WI38 (cell line): ENCODE results near the gene UFM1.

Experiments
- H3K4me3 ChIP-seq: 2 replicates; pipeline ENCODE4 v1.5.1; 2011; ENCODE audit warnings: low read depth, mild to moderate bottlenecking, control low read depth, low read length
- CTCF ChIP-seq: IDR thresholded peaks from 2 replicates; pipeline ENCODE4 v1.5.1; 2012; ENCODE audit warnings: low read depth, mild to moderate bottlenecking, control low read depth, low read length

UFM1 gene

GRCh38 chr13:38384171-38384570 is 34.5 kb downstream of the UFM1 start:
- TF ChIP-seq CTCF: no peak
- H3K4me3 ChIP-seq: no peak overlapping the region

GRCh38 chr13:38385153-38385891 is 35.7 kb downstream of the UFM1 start:
- H3K4me3 ChIP-seq: no peak overlapping the region
- TF ChIP-seq CTCF: no peak

- no peak overlapping the region for H3K4me3 ChIP-seq
- no peak for TF ChIP-seq CTCF
These were observed 36.8 kb downstream of the UFM1 start for GRCh38 chr13:38386421-38386820.

GRCh38 chr13:38391341-38391740 is 41.7 kb downstream of the UFM1 start:
- H3K4me3 ChIP-seq: no peak overlapping the region
- no peak for TF ChIP-seq CTCF

GRCh38 chr13:38394777-38395496 is 45.3 kb downstream of the UFM1 start:
- TF ChIP-seq CTCF: no peak
- H3K4me3 ChIP-seq: no peak overlapping the region

GRCh38 chr13:38395497-38395788 is 45.8 kb downstream of the UFM1 start:
- no peak for TF ChIP-seq CTCF
- no peak overlapping the region for H3K4me3 ChIP-seq

- no peak overlapping the region for H3K4me3 ChIP-seq
- TF ChIP-seq CTCF: no peak
These were observed 49.3 kb downstream of the UFM1 start for GRCh38 chr13:38398711-38399493.
